Smooth muscle cell (in vitro differentiated cells): ENCODE data around the gene TRABD2B. TPM values are rescaled to one million over a fixed set of nuclear protein-coding genes. Genes with fewer than 3 reads are reported as not detected.

Experiments
- DNase-seq: peaks from one replicate; lab custom pipeline; 2025; ENCODE audit not compliant: unreplicated experiment; lab: John Stamatoyannopoulos, UW
- H2AFZ ChIP-seq: fragments of 200-600 bp; sonication (generic); 2 replicates; pipeline ENCODE4 v1.6.0; 2016; ENCODE audit warnings: antibody characterized with exemption, low read depth, mild to moderate bottlenecking
- H3F3A ChIP-seq: fragments of 200-600 bp; sonication (generic); 2 replicates; pipeline ENCODE4 v1.6.0; 2017; ENCODE audit warnings: antibody characterized with exemption, low read depth
- H3K27ac ChIP-seq: fragments of 200-600 bp; sonication (generic); 2 replicates; pipeline ENCODE4 v1.5.1; 2016; ENCODE audit warnings: low read depth, mild to moderate bottlenecking
- H3K27me3 ChIP-seq: fragments of 200-600 bp; sonication (generic); 2 replicates; pipeline ENCODE4 v1.6.1; 2016; ENCODE audit warnings: low read depth, mild to moderate bottlenecking
- H3K36me3 ChIP-seq: fragments of 200-600 bp; sonication (generic); 2 replicates; pipeline ENCODE4 v1.5.1; 2016; ENCODE audit warnings: low read depth
- H3K4me1 ChIP-seq: fragments of 200-600 bp; sonication (generic); 2 replicates; pipeline ENCODE4 v1.5.1; 2016; ENCODE audit warnings: low read depth
- H3K4me2 ChIP-seq: fragments of 200-600 bp; sonication (generic); 2 replicates; pipeline ENCODE4 v1.6.0; 2016; ENCODE audit warnings: mild to moderate bottlenecking
- H3K4me3 ChIP-seq: fragments of 200-600 bp; sonication (generic); 2 replicates; pipeline ENCODE4 v1.5.1; 2016; ENCODE audit warnings: mild to moderate bottlenecking
- H3K79me2 ChIP-seq: fragments of 200-600 bp; sonication (generic); 2 replicates; pipeline ENCODE4 v1.6.0; 2016; ENCODE audit warnings: low read depth, mild to moderate bottlenecking
- H3K9ac ChIP-seq: fragments of 200-600 bp; sonication (generic); 2 replicates; pipeline ENCODE4 v1.6.0; 2016; ENCODE audit warnings: low read depth
- H3K9me3 ChIP-seq: fragments of 200-600 bp; sonication (generic); replicated peaks from 2 replicates; pipeline ENCODE4 v1.5.1; 2016; ENCODE audit warnings: low read depth
- H4K20me1 ChIP-seq: fragments of 200-600 bp; sonication (generic); 2 replicates; pipeline ENCODE4 v1.6.0; 2016; ENCODE audit warnings: low read depth
- CTCF ChIP-seq: fragments of 200-600 bp; sonication (generic); IDR thresholded peaks from 2 replicates; pipeline ENCODE4 v1.5.1; 2017; ENCODE audit warnings: borderline replicate concordance, mild to moderate bottlenecking, antibody characterized with exemption; ENCODE audit not compliant: insufficient read depth, poor library complexity, severe bottlenecking
- WGBS: methylation state at CpG from one replicate; pipeline ENCODE4 v1.1.7; 2016; ENCODE audit warnings: low lambda C conversion rate; 5-methylcytosine and 5-hydroxymethylcytosine counted together
- polyA plus RNA-seq: library from polyadenylated mRNA; unstranded; fragments of >200 nt; fragmentation: Nextera tagmentation; extraction: Ambion mirVana; gene quantifications from 2 replicates; pipeline ENCODE4 v1.2.1, GENCODE V29; 2016
- total RNA-seq: library from RNA; depleted of rRNA; stranded (reverse); fragments of >200 nt; gene quantifications from 2 replicates; pipeline ENCODE4 v1.2.3, GENCODE V29; 2014

The TRABD2B gene
- total and polyA plus RNA-seq, 2 experiments from 2014 or later: 0.94 to 4.9 TPM

- Histone ChIP-seq H2AFZ (no peak overlapping the region), H3K27ac (peak overlapping the region; percentile 26), H3K4me3 (no peak overlapping the region), H3K79me2 (no peaks in the 10 kb centered on the region), H3K9ac (no peak overlapping the region), H3K4me1 (no peaks in the 10 kb centered on the region), H3F3A (no peaks in the 10 kb centered on the region), H3K27me3 (no peaks in the 10 kb centered on the region), H3K4me2 (peak overlapping the region; percentile 26), H4K20me1 (peaks cover 88% of the 10 kb centered on the region), H3K36me3 (no peaks in the 10 kb centered on the region), H3K9me3 (no peaks in the 10 kb centered on the region)
- no peak for TF ChIP-seq CTCF
- peak; percentile 70 for DNase-seq
- WGBS: 38% methylated on average over 17 of the region's 17 CpGs
These were observed 115.4 kb downstream of the TRABD2B start for GRCh38 chr1:47881505-47882442.

GRCh38 chr1:47876587-47876963 lies 120.6 kb downstream of the TRABD2B start:
- Histone ChIP-seq H3K27ac (no peak overlapping the region), H3K4me3 (no peak overlapping the region), H4K20me1 (peaks cover 93% of the 10 kb centered on the region), H3K9ac (no peak overlapping the region), H3K4me2 (no peak overlapping the region), H3K27me3 (no peaks in the 10 kb centered on the region), H3K79me2 (no peaks in the 10 kb centered on the region), H3K36me3 (no peaks in the 10 kb centered on the region), H3F3A (peaks cover 6% of the 10 kb centered on the region), H2AFZ (no peak overlapping the region), H3K4me1 (peaks cover 4% of the 10 kb centered on the region), H3K9me3 (no peaks in the 10 kb centered on the region)
- DNase-seq: no peak
- 94% methylated on average over 4 of the region's 4 CpGs for WGBS
- TF ChIP-seq CTCF: no peak

- no peak for TF ChIP-seq CTCF
- DNase-seq: no peak
- Histone ChIP-seq H3K27me3 (no peaks in the 10 kb centered on the region), H3K4me2 (peak overlapping the region; percentile 38), H3K4me1 (peaks cover 4% of the 10 kb centered on the region), H3K79me2 (no peaks in the 10 kb centered on the region), H3K4me3 (no peak overlapping the region), H3F3A (peaks cover 6% of the 10 kb centered on the region), H4K20me1 (peaks cover 93% of the 10 kb centered on the region), H3K27ac (peak overlapping the region; percentile 4), H3K36me3 (no peaks in the 10 kb centered on the region), H2AFZ (no peak overlapping the region), H3K9me3 (no peaks in the 10 kb centered on the region), H3K9ac (no peak overlapping the region)
- WGBS: 73% methylated on average over 5 of the region's 5 CpGs
These were observed 121.2 kb downstream of the TRABD2B start for GRCh38 chr1:47875831-47876586.
